HG03045 (cell line): ENCODE results near the gene PTGDR.

Source experiments
- ATAC-seq: cut with Tn5 transposase; IDR thresholded peaks from one replicate; pipeline ENCODE4 v1.9.1; 2021; ENCODE audit warnings: mild to moderate bottlenecking, moderate library complexity; ENCODE audit not compliant: unreplicated experiment

PTGDR gene

DNA sequence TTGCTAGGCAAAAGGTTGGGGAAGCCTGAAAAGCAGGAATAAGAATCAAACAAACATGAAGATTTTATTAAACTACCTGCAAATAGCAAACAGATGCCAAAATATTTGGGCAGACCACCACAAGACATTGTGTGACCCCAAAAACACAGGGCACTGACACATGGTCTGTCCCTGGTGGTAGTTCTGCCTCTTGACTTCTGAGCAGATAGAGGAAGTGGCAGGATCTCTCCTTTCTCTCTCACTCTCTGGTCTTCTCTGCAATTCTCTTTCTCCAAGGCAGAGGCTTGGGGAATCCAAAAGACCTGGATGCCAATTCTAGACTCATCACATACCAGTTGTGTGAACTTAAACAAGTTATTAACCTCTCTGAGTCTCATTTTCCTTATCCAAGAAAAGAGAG lies 4.3 kb upstream of the PTGDR start:
- no peak for ATAC-seq

DNA sequence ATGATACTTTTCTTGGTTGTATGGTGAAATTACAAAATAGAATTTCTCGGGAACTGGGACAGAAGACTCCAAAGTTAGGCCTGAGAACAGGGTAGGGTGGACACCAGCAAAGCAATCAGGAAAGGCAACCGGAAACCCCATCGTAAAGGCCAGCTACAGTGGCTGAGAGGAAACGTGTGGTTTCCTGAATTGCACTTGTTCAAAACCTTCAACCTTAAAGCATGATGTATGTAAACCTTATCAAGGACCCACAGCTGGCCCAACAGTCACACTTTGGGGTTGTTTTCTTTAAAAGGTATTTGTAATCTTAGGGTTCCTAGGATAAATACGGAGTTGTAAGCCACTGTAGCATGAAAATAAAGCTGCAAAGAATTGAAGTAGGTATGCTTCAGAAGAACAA lies 2.2 kb upstream of the PTGDR start:
- ATAC-seq: no peak

DNA sequence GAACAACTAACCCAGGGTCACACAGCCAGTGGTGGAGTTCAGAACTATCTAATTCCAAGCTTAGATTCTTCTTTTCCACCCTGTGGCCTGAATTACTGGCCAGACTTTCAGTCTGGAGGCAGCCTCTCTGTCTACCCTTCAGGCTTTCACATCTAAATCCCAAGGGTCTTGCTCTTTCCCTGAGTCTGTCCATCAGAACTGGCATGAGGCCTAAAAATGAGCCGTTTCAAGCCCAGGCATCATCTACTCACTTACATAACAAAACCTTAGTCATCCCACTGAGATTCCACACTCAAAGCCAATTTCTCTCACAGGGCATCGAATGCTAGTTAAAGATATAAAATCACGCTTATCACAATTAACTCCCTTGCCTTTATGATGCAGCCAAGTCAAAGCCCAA lies 1.3 kb upstream of the PTGDR start:
- no peak for ATAC-seq

DNA sequence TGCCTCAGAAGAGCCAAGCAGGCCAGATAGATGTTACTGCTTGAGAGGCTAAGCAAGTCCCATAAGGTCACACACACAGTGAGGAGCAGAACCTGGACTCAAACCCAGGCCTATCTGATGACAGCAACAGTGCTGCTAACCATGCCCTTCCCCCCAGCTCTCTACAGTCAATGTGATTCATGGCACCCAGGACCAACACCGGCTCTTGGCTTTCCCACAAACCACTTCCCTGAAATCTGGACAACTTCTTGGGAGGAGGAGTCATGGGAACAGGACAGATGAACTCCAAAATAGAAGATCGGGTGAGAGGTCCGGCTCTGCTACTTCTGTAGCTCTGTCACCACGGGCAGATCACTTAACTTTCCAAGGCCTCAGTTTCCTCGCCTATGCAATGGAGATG lies 716 bp upstream of the PTGDR start:
- no peak for ATAC-seq

DNA sequence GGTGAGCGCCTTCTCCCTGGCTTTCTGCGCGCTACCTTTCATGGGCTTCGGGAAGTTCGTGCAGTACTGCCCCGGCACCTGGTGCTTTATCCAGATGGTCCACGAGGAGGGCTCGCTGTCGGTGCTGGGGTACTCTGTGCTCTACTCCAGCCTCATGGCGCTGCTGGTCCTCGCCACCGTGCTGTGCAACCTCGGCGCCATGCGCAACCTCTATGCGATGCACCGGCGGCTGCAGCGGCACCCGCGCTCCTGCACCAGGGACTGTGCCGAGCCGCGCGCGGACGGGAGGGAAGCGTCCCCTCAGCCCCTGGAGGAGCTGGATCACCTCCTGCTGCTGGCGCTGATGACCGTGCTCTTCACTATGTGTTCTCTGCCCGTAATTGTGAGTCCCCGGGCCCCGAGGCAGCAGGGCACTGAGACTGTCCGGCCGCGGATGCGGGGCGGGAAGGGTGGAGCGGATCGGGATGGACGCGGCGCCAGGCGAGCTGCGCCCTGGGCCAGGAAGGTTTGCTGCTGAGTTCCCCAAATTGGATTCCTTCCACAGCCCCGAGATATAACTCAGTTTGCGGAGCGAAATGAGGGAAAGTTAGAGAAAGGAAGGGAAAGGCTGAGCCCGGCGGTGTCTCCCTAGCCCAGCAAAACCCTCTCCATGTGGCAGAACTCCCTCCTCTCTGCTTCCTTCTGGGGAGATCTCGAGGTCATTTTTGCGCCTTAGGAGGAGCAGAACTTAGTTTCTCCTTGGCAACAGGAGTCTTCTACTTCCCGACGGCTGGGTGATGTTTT lies 972 bp downstream of the PTGDR start:
- no peak for ATAC-seq

DNA sequence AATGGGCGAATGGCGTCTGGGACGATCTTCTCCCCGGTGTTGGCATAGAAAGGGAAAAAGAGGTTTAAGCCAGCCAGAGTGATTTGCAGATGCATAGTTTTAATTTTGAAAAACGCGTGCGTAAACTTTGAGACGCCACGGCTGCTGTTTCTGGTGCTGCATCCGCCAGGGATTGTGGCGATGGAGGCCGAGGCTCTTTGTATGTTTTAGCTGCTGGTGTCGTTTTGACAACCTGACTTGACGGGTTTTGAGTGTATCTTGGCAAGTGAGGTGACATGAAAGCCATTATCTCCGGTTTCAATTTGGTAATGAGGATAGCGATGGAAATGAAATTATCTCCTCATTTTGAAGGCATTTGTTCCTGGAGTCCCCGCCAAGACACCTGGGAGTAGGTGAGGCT lies 1.6 kb downstream of the PTGDR start:
- no peak for ATAC-seq

DNA sequence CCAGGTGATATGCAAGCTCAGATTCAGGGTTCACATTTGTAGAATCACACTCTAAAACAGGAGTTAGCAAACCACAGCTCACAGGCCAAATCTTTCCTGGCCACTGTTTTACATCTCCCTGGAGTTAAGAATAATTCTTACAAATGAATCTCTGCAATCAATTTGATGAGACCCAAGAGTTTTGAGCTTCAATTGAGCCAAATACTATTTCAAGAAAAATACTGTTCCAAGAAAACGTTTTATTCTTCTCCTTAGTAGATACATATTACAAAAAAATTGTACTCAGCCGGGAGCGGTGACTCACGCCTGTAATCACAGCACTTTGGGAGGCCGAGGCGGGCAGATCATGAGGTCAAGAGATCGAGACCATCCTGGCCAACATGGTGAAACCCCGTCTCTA lies 2.5 kb downstream of the PTGDR start:
- no peak for ATAC-seq

DNA sequence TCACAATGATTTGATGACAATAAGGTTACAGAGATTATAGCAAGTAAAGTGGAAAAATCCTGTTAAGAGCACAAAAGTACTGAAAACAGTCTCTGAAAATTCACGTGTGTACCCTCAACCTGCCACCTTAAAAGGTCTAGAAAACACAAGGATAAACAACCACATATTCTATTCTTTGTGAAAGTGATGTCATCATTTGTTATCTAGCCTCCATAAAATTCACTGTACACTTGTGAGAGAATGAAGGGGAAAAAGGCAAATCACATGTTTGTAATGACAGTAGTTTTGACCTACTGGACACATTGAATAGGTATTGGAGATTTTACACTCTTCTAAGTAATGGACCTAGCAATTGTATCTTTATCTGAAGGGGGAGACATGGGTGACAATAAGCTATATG lies 4.0 kb downstream of the PTGDR start:
- ATAC-seq: no peak

DNA sequence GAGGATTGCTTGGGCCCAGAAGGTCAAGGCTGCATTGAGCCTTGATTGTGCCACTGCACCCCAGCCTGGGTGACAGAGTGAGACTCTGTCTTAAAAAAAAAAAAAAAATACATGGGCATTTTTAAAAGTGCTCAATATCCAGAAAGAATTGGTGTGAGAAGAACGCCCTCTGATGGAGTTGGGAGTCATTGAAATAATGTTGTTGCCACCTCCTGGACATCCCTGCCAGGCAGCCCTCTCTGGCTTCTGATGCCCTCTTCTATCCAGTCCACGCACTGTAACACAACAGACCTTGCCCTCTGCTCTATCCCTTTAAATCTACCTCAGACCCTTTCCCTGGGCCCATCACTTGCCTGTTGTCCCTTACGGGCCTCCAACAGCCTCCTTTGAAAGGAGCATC lies 4.9 kb downstream of the PTGDR start:
- no peak for ATAC-seq

DNA sequence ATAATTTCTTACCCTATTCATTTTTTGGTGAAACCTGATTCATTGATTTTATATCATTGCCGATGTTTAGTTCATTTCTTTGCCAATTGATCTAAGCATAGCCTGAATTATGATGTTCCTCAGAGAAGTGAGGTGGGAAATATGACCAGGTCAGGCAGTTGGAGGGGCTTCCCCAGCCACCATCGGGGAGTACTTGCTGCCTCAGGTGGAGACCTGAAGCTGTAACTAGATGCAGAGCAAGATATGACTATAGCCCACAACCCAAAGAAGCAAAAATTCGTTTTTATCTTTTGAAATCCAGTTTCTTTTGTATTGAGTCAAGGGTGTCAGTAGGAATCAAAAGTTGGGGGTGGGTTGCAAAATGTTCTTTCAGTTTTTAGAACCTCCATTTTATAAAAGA lies 7.9 kb downstream of the PTGDR start:
- ATAC-seq: no peak

DNA sequence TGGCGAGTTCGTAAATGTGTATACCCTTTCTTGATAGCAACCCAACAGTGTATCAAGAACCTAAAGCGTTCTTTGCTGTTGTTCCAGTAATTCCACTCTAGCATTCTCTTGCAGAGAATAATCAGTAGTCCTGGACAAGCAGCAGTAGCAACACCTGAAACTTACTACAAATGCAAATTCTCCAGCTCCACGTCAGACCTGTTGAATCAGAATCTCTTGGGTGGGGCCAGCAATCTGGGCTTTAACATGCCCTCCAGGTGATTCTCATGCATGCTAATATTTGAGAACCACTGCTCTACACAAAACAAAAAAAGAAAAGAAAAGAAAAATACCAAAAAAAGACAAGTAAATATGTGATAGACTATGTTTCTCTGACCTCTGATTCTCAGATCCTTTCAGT lies 10.1 kb downstream of the PTGDR start:
- ATAC-seq: no peak

DNA sequence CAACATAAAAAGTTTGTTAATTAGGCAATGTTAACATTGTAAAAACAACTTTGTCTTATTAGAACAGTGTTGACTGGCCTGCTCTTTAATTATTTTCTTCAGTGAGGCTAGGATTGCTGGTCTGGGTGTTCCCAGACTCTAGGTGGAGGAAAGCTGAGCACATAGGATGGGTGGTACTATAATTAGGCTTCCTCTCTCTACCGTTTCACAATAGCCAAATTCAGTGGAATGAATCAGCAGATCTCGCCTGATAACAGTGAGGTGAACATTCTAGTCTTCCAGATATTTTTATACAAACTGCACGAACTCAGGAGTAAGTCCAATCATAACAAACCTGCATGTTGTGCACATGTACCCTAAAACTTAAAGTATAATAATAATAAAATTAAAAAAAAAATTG lies 11.9 kb downstream of the PTGDR start:
- ATAC-seq: no peak

DNA sequence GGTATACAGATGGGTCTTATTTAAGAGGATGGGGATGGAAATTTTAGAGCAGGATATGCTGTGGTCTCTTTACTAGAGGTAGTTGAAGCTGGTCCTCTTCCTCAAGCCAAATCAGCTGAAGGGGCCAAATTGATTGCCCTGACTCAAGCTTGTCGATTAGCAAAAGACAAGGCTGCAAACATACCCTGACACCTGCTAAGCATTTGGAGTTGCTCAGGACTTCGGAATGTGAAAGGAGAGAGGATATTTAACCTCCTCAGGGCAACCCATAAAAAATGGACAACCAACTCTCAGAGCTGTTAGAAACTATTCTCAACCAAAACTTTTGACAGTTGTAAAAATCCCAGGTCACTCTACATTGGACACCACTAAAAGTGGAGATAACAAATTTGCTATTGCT lies 15.6 kb downstream of the PTGDR start:
- no peak for ATAC-seq

DNA sequence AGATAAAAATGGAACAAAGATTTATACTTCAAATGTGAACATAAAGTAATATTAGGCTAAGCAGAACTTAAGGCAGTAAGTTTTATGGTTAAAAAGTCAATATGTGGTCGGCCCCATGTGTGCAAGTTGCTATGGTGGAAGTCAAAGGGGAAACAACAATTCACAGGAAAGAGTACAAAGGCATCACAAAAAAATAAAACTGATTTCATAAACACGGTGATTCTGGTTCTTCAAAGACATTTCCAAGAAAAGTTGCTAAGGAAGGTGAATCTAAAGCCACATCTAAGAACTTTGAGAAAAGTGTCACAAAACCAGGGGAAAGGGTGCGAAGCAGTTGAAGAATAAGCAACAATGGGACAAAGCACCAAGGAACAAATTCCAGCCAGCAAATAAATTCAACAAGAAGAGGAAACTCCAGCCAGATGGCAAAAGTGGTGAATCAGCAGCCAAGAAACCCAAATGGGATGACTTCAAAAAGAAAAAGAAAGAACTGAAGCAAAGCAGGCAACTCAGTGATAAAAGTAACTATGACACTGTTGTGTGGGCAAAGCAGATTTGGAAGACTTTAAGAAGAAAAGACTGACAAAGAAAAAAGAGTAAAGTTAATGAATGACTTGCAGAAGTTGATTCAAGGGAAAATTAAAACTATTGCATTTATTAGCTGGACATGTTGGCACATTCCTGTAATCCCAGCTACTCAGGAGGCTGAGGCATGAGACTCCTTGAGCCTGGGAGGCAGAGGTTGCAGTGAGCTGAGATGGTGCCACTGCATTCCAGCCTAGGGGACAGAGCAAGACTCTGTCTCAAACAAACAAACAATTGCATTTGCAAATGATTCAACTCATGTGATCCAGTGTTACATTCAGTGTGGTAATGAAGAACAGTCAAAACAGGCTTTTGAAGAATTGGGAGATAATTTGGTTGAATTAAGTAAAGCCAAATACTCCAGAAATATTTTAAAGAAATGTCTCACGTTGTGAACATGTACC lies 19.5 kb downstream of the PTGDR start:
- no peak for ATAC-seq

DNA sequence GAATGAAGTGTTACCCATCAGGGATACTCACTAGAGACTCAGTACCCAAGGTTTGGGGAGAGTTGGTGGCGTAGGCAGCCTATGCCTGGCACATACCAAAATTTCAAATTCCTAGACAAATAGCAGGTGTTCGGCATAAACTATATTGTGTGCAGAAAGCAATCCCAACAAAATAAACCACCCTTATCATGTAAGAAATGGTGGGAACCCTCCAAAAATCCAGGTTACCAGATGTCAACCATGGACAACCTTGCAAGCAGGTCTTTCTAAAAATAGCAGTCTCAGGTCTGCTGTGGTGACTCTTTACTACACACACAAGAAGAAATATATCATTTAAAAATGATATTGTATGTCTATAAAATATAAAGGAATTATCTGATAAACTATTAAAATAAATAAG lies 28.9 kb downstream of the PTGDR start:
- ATAC-seq: no peak

DNA sequence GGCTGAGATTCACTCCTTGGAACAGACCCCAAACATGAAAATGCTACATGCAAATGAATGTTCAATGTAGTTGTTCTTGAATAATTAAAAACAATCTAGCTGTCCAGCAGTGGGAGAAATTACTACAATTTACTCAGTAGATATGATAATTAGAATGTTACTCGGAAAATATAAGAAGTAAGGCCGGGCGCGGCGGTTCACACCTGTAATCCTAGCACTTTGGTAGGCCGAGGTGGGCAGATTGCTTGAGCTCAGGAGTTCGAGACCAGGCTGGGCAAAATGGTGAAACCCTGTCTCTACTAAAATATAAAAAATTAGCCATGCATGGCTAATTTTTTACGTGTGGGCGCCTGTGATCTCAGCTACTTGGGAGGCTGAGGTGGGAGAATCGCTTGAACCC lies 31.3 kb downstream of the PTGDR start:
- ATAC-seq: no peak

DNA sequence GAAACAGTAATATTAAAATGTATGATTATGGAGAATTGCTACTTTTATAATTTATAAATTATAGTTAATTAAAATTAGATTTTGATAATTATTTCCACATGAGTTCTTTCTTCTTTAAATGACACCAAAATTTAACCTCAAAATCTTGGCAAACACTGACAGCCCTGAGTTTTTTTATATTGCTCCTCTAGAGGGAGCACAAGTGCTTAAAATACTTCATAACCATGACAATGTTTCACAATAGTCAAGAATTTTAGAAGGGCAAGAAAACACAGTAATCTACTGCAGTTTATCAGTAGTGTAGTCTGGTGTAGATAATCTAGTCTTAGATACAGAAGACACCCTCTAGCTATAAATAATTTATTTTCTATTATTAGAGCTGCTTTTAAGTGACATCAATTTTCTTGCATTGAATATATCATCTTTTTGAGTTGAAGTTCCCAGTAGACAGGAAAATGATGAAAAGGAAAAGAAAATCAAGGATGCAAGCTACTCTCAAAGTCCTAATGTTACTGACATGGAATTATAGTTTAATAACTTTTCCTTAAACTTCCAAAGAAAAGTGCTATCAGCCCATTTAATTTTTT lies 32.3 kb downstream of the PTGDR start:
- ATAC-seq: no peak

DNA sequence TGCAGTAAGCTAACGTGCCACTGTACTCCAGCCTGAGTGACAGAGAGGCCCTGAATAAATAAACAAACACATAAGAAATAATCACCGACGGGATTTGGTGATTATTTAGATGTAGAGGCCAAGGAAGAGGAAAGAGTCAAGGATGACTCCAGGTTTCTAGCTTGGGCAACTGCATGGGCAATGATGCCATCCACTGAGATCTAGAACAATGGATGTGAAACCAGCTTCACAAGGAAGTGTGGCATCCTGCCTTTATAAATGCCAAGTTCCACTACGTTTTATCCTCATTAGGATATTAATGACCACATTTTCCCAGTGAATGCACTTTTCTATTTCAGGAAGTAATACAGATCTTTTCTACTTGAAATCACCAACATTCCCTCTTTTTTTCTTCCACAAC lies 35.7 kb downstream of the PTGDR start:
- no peak for ATAC-seq

DNA sequence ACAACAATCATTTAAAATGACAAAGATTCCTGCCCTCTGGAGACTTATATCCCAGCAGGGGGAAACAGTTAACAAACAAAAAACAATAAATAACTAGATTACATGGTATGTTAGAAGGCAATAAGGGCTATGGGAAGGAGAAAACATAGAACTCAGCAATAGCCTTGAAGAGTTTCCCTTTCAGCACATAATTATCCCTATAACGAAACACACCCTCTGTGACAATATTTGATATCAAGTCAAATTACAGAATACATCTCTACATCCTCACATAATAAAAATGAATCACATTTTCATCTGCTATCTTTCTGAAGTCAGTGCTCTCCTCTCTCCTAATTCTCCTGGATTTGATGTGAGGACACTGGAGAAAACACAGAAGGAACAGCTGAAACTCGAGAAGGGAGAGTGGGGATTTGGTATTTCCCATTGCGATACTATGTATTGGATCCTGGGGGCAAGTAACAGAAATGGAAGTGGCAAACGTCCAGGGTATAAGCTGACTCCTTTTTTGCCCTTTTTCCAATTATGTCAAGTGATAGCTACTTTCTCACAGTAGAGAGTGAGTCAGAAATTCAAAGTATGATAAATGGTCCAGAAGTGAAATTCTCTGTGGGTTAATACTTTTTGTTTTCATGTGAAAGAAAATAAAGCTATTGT lies 36.9 kb downstream of the PTGDR start:
- no peak for ATAC-seq

DNA sequence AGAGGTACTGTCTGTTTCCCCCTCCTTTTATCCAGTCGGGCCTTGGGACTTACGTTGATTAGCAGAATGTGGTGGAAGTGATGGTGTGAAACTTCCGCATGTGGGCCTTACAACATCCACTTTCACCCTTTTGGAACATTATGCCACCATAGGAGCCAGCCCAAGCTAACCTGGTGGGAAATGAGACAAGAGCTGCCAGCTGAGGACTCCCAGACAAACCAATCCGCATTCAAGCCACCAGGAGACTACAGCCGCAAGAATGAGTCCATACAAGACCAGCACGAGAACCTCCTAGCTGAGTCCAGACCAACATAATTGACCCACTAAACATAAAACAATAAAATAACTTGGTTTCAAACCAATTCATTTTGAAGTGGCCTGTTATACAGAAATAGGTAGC lies 37.5 kb downstream of the PTGDR start:
- ATAC-seq: no peak

DNA sequence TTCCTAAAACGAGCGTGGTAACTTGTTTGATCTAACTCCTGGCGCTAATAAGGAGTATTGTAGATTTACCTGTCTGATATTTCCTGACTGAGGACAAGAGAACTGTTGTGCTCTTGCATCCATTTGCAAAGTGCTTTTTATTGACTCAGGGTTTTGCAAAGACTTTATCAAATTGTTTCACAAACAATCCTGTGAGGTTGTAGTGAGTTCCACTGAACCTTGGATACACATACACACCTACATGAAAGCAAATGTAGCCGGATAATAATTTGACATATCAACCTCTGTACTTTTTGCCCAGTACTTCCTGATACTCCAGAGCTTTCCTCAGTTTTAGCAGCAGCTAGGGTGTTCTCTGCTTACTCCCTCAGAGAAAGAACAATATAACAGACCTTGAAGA lies 39.9 kb downstream of the PTGDR start:
- ATAC-seq: no peak
